ENCODE data around the gene GRM8. TPM values are rescaled to one million over a fixed set of nuclear protein-coding genes. Genes with fewer than 3 reads are reported as not detected.

GRM8 gene
- total RNA-seq = not detected

- POLR2A ChIA-PET = no interaction called here
These were observed at the start of gene GRM8 for GRCh38 chr7:127252778-127253280. GRM8 (minus strand) TSS chr7:127252941.

GRCh38 chr7:127290801-127291361, 38.1 kb upstream of the GRM8 start:
- ChIA-PET CTCF (no interaction called here), POLR2A (no interaction called here)

More at GRCh38 chr7:127252778-127253280, at the start of gene GRM8:
- CTCF ChIA-PET = interaction anchor here (1.0 to 1.7 kb wide), 3 partner anchors 20 to 448 kb away, joined by 3 to 5 read pairs (median 4); no protein-coding TSS in a partner anchor

GRCh38 chr7:127290116-127290655, 37.4 kb upstream of the GRM8 start:
- CTCF ChIA-PET = no interaction called here

GRCh38 chr7:127287133-127287532, 34.4 kb upstream of the GRM8 start:
- POLR2A ChIA-PET = no interaction called here
- CTCF ChIA-PET = no interaction called here

More at GRCh38 chr7:127290116-127290655, 37.4 kb upstream of the GRM8 start:
- POLR2A ChIA-PET = no interaction called here

- ChIA-PET POLR2A (no interaction called here), CTCF (no interaction called here)
These were observed 17.4 kb upstream of the GRM8 start for GRCh38 chr7:127270093-127270492.

GRCh38 chr7:127266047-127266446, 13.3 kb upstream of the GRM8 start:
- POLR2A ChIA-PET = no interaction called here
- CTCF ChIA-PET = no interaction called here

- POLR2A ChIA-PET = no interaction called here
- CTCF ChIA-PET = interaction anchor here (1.4 kb wide), 1 partner anchor 10 kb away, joined by 4 read pairs; no protein-coding TSS in a partner anchor
These were observed 11.5 kb upstream of the GRM8 start for GRCh38 chr7:127264219-127264618.

- ChIA-PET CTCF (no interaction called here), POLR2A (no interaction called here)
These were observed 5.4 kb upstream of the GRM8 start for GRCh38 chr7:127258111-127258510.

- POLR2A ChIA-PET = no interaction called here
- CTCF ChIA-PET = no interaction called here
These were observed 4.3 kb upstream of the GRM8 start for GRCh38 chr7:127257086-127257485.

- POLR2A ChIA-PET = no interaction called here
- CTCF ChIA-PET = no interaction called here
These were observed 3.4 kb upstream of the GRM8 start for GRCh38 chr7:127256041-127256725.

- ChIA-PET CTCF (interaction anchor here (1.0 to 2.0 kb wide), 6 partner anchors 9 to 449 kb away, joined by 3 to 6 read pairs (median 4); no protein-coding TSS in a partner anchor), POLR2A (no interaction called here)
These were observed 1.5 kb upstream of the GRM8 start for GRCh38 chr7:127254163-127254684.

GRCh38 chr7:127253281-127254162, 781 bp upstream of the GRM8 start:
- ChIA-PET CTCF (interaction anchor here (1.2 to 2.0 kb wide), 5 partner anchors 9 to 449 kb away, joined by 3 to 6 read pairs (median 5); no protein-coding TSS in a partner anchor), POLR2A (no interaction called here)

- POLR2A ChIA-PET = no interaction called here
- CTCF ChIA-PET = interaction anchor here (1.0 to 1.7 kb wide), 2 partner anchors 20 to 448 kb away, joined by 4 to 5 read pairs; no protein-coding TSS in a partner anchor
These were observed 396 bp downstream of the GRM8 start for GRCh38 chr7:127252377-127252713.

- POLR2A ChIA-PET = no interaction called here
These were observed 1.0 kb downstream of the GRM8 start for GRCh38 chr7:127251465-127252376.

GRCh38 chr7:127251036-127251464, 1.7 kb downstream of the GRM8 start:
- CTCF ChIA-PET = no interaction called here
- POLR2A ChIA-PET = no interaction called here

More at GRCh38 chr7:127251465-127252376, 1.0 kb downstream of the GRM8 start:
- CTCF ChIA-PET = interaction anchor here (1.0 kb wide), 1 partner anchor 21 kb away, joined by 4 read pairs; no protein-coding TSS in a partner anchor

GRCh38 chr7:127250312-127251035, 2.3 kb downstream of the GRM8 start:
- ChIA-PET POLR2A (no interaction called here), CTCF (no interaction called here)

- POLR2A ChIA-PET = no interaction called here
- CTCF ChIA-PET = interaction anchor here (1.4 kb wide), 1 partner anchor 8 kb away, joined by 5 read pairs; no protein-coding TSS in a partner anchor
These were observed 7.1 kb downstream of the GRM8 start for GRCh38 chr7:127245607-127246006.

GRCh38 chr7:127245002-127245401, 7.7 kb downstream of the GRM8 start:
- ChIA-PET POLR2A (no interaction called here), CTCF (interaction anchor here (1.4 kb wide), 1 partner anchor 9 kb away, joined by 5 read pairs; no protein-coding TSS in a partner anchor)
